Erythroblast (primary cell): ENCODE data around the gene LONP2.
"Not testable (repeated sequence)": the region's sequence is repeated elsewhere in the genome, so short reads cannot be mapped to it uniquely, and the experiment has no call there.

ENCODE experiments used
- DNase-seq, 2 experiments: peaks; one replicate each; lab custom pipeline; 2025; lab: John Stamatoyannopoulos, UW
- GATA1 ChIP-seq: IDR thresholded peaks from 2 replicates; pipeline ENCODE4 v1.6.1; 2011; ENCODE audit warnings: low read depth, mild to moderate bottlenecking, control low read depth, low read length, moderate library complexity
- POLR2A ChIP-seq: IDR thresholded peaks from 2 replicates; pipeline ENCODE4 v1.6.1; 2011; ENCODE audit warnings: mild to moderate bottlenecking, low read length

LONP2 gene

GRCh38 chr16:48366165-48367093 lies 122.3 kb downstream of the LONP2 start:
- peak; percentile 85 to 92 for DNase-seq
- TF ChIP-seq POLR2A (no peak), GATA1 (no peak)

GRCh38 chr16:48367441-48368049 lies 123.4 kb downstream of the LONP2 start:
- TF ChIP-seq POLR2A (no peak), GATA1 (no peak)
- DNase-seq, result peak in 1 of 2 experiments; percentile 59

GRCh38 chr16:48369765-48370164 lies 125.7 kb downstream of the LONP2 start:
- no peak for DNase-seq
- no peak for TF ChIP-seq GATA1
- TF ChIP-seq POLR2A, result no peak

GRCh38 chr16:48370229-48370628 lies 126.1 kb downstream of the LONP2 start:
- TF ChIP-seq GATA1 (no peak), POLR2A (no peak)
- DNase-seq, result no peak

- not testable (repeated sequence) for DNase-seq
Measured at GRCh38 chr16:48370668-48371392, 126.7 kb downstream of the LONP2 start.

GRCh38 chr16:48371393-48371780 lies 127.3 kb downstream of the LONP2 start:
- DNase-seq, result no peak
- TF ChIP-seq POLR2A, result no peak
- TF ChIP-seq GATA1, result no peak

GRCh38 chr16:48372744-48373143 lies 128.6 kb downstream of the LONP2 start:
- DNase-seq, result no peak
- TF ChIP-seq GATA1, result no peak
- TF ChIP-seq POLR2A, result no peak

- TF ChIP-seq GATA1 (no peak), POLR2A (no peak)
- no peak for DNase-seq
Measured at GRCh38 chr16:48373258-48374029, 129.3 kb downstream of the LONP2 start.

- TF ChIP-seq GATA1 (no peak), POLR2A (no peak)
- DNase-seq, result peak in 1 of 2 experiments; percentile 26
Measured at GRCh38 chr16:48374255-48374654, 130.2 kb downstream of the LONP2 start.

- DNase-seq, result not testable (repeated sequence)
Measured at GRCh38 chr16:48377301-48377700, 133.2 kb downstream of the LONP2 start.

- no peak for TF ChIP-seq POLR2A
- TF ChIP-seq GATA1, result no peak
- DNase-seq, result no peak
Measured at GRCh38 chr16:48378276-48378675, 134.2 kb downstream of the LONP2 start.

- peak; percentile 59 to 61 for DNase-seq
- TF ChIP-seq GATA1, result no peak
- TF ChIP-seq POLR2A, result no peak
Measured at GRCh38 chr16:48378836-48379235, 134.7 kb downstream of the LONP2 start.

GRCh38 chr16:48381201-48381600 lies 137.1 kb downstream of the LONP2 start:
- DNase-seq, result peak; percentile 45 to 54
- TF ChIP-seq POLR2A (no peak), GATA1 (no peak)

GRCh38 chr16:48382131-48382530 lies 138.0 kb downstream of the LONP2 start:
- no peak for TF ChIP-seq POLR2A
- no peak for TF ChIP-seq GATA1

More at GRCh38 chr16:48382131-48382530, 138.0 kb downstream of the LONP2 start:
- DNase-seq, result no peak
